Measurements from ENCODE around the gene TMEM221.

The TMEM221 gene

GRCh38 chr19:17385878-17386611 is 62.4 kb downstream of the TMEM221 start:
- TF ChIP-seq, protein P1, sequence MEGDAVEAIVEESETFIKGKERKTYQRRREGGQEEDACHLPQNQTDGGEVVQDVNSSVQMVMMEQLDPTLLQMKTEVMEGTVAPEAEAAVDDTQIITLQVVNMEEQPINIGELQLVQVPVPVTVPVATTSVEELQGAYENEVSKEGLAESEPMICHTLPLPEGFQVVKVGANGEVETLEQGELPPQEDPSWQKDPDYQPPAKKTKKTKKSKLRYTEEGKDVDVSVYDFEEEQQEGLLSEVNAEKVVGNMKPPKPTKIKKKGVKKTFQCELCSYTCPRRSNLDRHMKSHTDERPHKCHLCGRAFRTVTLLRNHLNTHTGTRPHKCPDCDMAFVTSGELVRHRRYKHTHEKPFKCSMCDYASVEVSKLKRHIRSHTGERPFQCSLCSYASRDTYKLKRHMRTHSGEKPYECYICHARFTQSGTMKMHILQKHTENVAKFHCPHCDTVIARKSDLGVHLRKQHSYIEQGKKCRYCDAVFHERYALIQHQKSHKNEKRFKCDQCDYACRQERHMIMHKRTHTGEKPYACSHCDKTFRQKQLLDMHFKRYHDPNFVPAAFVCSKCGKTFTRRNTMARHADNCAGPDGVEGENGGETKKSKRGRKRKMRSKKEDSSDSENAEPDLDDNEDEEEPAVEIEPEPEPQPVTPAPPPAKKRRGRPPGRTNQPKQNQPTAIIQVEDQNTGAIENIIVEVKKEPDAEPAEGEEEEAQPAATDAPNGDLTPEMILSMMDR (IDR thresholded peaks at IDR 0.05): peak; percentile 88 to 94
- intact Hi-C loops (cut with DNase I; ENCODE audit: low total_unique reads): loop anchor here (1.0 to 5.0 kb wide), 2 partner anchors 40 to 84 kb away; partner anchors contain the start of gene ABHD8
- no peaks in the 10 kb centered on the region for H3K27me3 ChIP-seq
- H3K9me3 ChIP-seq: peaks cover 0 to 2% (median 0%) of the 10 kb centered on the region in 3 donors
- peaks cover 0 to 22% (median 18%) of the 10 kb centered on the region in 4 donors for H3K4me1 ChIP-seq
- no peak overlapping the region for H3K27ac ChIP-seq
- H3K36me3 ChIP-seq: no peaks in the 10 kb centered on the region
- DNase-seq: peak; percentile 45 to 79
- no peak overlapping the region for H3K4me3 ChIP-seq

Data from tibial artery (tissue), 4 donors.